Upper lobe of left lung (tissue), 4 donors: ENCODE results near the gene TBC1D32.

Experiments
- EP300 ChIP-seq, 4 donors: sonication (generic); formaldehyde crosslinking; IDR thresholded peaks; one replicate each; pipeline ENCODE4 v1.5.1; 2017; ENCODE audit warnings: antibody characterized with exemption in 4 of 4, control low read depth in 2 of 4
- POLR2A ChIP-seq, 4 donors: fragments of 450-650 bp; IDR thresholded peaks; one replicate each; pipeline ENCODE4 v1.5.1; 2016 to 2017; ENCODE audit warnings: antibody characterized with exemption in 4 of 4, mild to moderate bottlenecking in 2 of 4

- no peak for TF ChIP-seq POLR2A (IDR thresholded peaks at IDR 0.05)
- TF ChIP-seq EP300 (IDR thresholded peaks at IDR 0.05): no peak
Observed at GRCh38 chr6:121210943-121211342, 123.3 kb downstream of the TBC1D32 start.
